Fibroblast of the aortic adventitia (primary cell): ENCODE data around the gene NSUN7. TPM values are rescaled to one million over a fixed set of nuclear protein-coding genes. Genes with fewer than 3 reads are reported as not detected.

ENCODE experiments used
- DNase-seq: peaks from one replicate; pipeline ENCODE4 v3.0.0-alpha.2; 2010; ENCODE audit warnings: low read depth
- H3K4me3 ChIP-seq: 2 replicates; pipeline ENCODE4 v1.5.1; 2011; ENCODE audit warnings: low read depth, mild to moderate bottlenecking, control low read depth, low read length, moderate library complexity
- total RNA-seq: library from RNA; depleted of rRNA; stranded (reverse); fragments of >200 nt; gene quantifications from 2 replicates; pipeline ENCODE4 v1.2.3, GENCODE V29; 2012; ENCODE audit warnings: low replicate concordance
- TF ChIP-seq, protein P1 (sequence below): IDR thresholded peaks from 2 replicates; pipeline ENCODE4 v1.5.1; 2011; ENCODE audit warnings: mild to moderate bottlenecking, low read length, control low read depth, inconsistent platforms; ENCODE audit not compliant: insufficient read depth

The NSUN7 gene
- total RNA-seq, 1 donor: under 0.01 TPM

GRCh38 chr4:40734497-40734896 is 15.3 kb upstream of the NSUN7 start:
- no peak for DNase-seq
- H3K4me3 ChIP-seq: no peak overlapping the region
- TF ChIP-seq, protein P1, sequence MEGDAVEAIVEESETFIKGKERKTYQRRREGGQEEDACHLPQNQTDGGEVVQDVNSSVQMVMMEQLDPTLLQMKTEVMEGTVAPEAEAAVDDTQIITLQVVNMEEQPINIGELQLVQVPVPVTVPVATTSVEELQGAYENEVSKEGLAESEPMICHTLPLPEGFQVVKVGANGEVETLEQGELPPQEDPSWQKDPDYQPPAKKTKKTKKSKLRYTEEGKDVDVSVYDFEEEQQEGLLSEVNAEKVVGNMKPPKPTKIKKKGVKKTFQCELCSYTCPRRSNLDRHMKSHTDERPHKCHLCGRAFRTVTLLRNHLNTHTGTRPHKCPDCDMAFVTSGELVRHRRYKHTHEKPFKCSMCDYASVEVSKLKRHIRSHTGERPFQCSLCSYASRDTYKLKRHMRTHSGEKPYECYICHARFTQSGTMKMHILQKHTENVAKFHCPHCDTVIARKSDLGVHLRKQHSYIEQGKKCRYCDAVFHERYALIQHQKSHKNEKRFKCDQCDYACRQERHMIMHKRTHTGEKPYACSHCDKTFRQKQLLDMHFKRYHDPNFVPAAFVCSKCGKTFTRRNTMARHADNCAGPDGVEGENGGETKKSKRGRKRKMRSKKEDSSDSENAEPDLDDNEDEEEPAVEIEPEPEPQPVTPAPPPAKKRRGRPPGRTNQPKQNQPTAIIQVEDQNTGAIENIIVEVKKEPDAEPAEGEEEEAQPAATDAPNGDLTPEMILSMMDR: no peak

GRCh38 chr4:40736910-40737309 is 12.8 kb upstream of the NSUN7 start:
- TF ChIP-seq, protein P1: peak; percentile 31
- H3K4me3 ChIP-seq: no peak overlapping the region

DNA sequence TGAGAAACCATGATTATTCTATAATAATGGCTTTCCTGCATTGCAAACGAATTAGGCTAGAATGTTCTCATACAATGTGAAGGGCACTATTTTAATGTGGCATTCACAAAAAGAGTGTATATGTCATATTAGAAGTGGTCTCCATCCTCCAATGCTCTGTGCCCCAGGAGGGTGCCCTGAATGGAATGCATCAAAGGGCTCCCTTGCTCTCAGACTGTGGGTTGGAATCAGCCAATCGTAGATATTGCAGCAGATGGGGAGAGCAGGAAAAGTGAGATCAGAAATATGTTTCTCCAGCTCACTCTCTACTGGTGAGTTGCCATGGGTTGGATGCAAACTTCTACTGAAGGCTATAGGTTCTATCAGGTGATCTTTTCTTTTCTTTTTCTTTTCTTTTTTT is 11.9 kb upstream of the NSUN7 start:
- DNase-seq: no peak
- no peak overlapping the region for H3K4me3 ChIP-seq
- TF ChIP-seq, protein P1: no peak

More at GRCh38 chr4:40736910-40737309, 12.8 kb upstream of the NSUN7 start:
- peak; percentile 54 for DNase-seq

DNA sequence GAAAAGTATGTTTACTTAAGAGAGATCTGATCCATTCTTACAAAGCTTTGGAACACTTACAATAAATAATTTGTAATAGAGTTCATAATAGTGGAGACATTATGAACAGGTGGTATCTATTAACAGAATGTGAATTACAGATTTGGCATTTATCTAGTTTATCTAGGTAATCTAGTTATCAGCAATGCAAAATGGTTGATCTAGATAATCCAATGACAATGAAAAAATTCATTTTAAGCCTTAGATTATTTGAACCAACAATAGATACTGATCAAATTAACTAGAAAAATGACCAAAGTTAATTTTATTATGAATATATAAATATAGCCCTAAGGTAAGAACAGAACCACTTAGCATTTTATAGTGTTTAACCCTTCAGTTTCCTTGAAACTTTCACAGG is 10.4 kb upstream of the NSUN7 start:
- DNase-seq: no peak
- TF ChIP-seq, protein P1: no peak
- no peak overlapping the region for H3K4me3 ChIP-seq

DNA sequence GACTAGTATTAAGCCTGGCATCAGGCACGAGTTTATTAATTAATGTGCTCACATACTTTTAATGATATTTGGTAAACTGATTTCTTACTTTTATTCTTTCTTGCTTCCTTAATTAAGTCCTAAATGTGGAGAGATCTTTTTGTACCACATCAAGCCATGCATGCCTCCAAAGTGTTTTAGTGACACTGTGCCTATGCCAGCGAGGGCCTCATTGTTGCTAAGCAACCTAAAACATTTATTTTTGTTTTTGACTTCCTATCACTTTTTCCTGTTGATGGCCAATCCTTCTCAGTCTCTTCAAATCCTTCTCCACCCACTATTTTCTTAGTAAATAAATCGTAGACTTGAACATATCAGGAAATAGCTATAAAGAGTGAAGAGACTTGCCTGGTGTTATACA is 5.5 kb upstream of the NSUN7 start:
- TF ChIP-seq, protein P1: no peak
- DNase-seq: no peak
- H3K4me3 ChIP-seq: no peak overlapping the region

- H3K4me3 ChIP-seq: no peak overlapping the region
- TF ChIP-seq, protein P1: no peak
These were observed 4.3 kb upstream of the NSUN7 start for GRCh38 chr4:40745285-40745984.

More at GRCh38 chr4:40745285-40745984, 4.3 kb upstream of the NSUN7 start:
- peak; percentile 5 for DNase-seq
